ENCODE data around the gene DNMT3B.

GRCh38 chr20:32763202-32764004, 1.2 kb downstream of the DNMT3B start:
- no peak for TF ChIP-seq GATA3 (IDR thresholded peaks at IDR 0.05; ENCODE audit: low read depth, low read length)
- no peak for TF ChIP-seq GATA2 (IDR thresholded peaks at IDR 0.05; ENCODE audit: low read depth, low read length)

All from SH-SY5Y (cell line).